ENCODE data around the gene FYTTD1. TPM values are rescaled to one million over a fixed set of nuclear protein-coding genes. Genes with fewer than 3 reads are reported as not detected.

Gene FYTTD1
- total and polyA plus RNA-seq, 2 donors (not counting 1 experiment from before 2014, with no cell fraction given): 6.2 to 110 TPM

GRCh38 chr3:197737319-197737649 is 12.4 kb upstream of the FYTTD1 start:
- Histone ChIP-seq H3K9ac (ENCODE audit: low read length) (peak overlapping the region; percentile 76), H3K79me2 (ENCODE audit: control insufficient read depth, insufficient read depth, low read length) (peaks cover 41% of the 10 kb centered on the region), H3K9me3 (ENCODE audit: control extremely low read depth in 1 of 3, control insufficient read depth in 2 of 3, insufficient read depth in 1 of 3, low read length in 2 of 3) (no peaks in the 10 kb centered on the region), H3K4me3 (ENCODE audit: control extremely low read depth in 1 of 5, extremely low read depth in 1 of 5, insufficient read depth in 1 of 5, low read depth in 2 of 5, low read length in 4 of 5) (peak overlapping the region; percentile 61 to 93 (median 87)), H3K4me2 (replicated peaks; ENCODE audit: low read depth, low read length, poor library complexity, severe bottlenecking) (peak overlapping the region; percentile 94), H3K4me1 (ENCODE audit: control insufficient read depth in 2 of 2, insufficient read depth in 2 of 2, low read length in 2 of 2) (peaks cover 43 to 45% of the 10 kb centered on the region in 2 donors), H2AFZ (ENCODE audit: insufficient read depth, low read depth, low read length, poor library complexity, severe bottlenecking) (peak overlapping the region; percentile 96), H3K27ac (ENCODE audit: low read length in 2 of 2) (peak overlapping the region; percentile 76 to 95), H4K20me1 (ENCODE audit: control insufficient read depth, insufficient read depth, low read length, poor library complexity, severe bottlenecking) (peaks cover 12% of the 10 kb centered on the region), H3K36me3 (replicated peaks in 1 of 2; ENCODE audit: control extremely low read depth in 1 of 2, control insufficient read depth in 1 of 2, extremely low read depth in 1 of 2, insufficient read depth in 2 of 2, low read length in 1 of 2) (peaks cover 2 to 6% of the 10 kb centered on the region in 2 experiments), H3K27me3 (replicated peaks in 1 of 4; ENCODE audit: control extremely low read depth in 1 of 4, control insufficient read depth in 3 of 4, insufficient read depth in 4 of 4, low read length in 3 of 4) (no peaks in the 10 kb centered on the region)
- no peaks in the 10 kb centered on the region for H3K9me3 Mint-ChIP-seq (ENCODE audit: insufficient read depth)
- no peak for TF ChIP-seq EZH2 (IDR thresholded peaks at IDR 0.05; ENCODE audit: borderline replicate concordance, insufficient read depth, low read depth, low read length, poor library complexity, severe bottlenecking)
- TF ChIP-seq, protein P1, sequence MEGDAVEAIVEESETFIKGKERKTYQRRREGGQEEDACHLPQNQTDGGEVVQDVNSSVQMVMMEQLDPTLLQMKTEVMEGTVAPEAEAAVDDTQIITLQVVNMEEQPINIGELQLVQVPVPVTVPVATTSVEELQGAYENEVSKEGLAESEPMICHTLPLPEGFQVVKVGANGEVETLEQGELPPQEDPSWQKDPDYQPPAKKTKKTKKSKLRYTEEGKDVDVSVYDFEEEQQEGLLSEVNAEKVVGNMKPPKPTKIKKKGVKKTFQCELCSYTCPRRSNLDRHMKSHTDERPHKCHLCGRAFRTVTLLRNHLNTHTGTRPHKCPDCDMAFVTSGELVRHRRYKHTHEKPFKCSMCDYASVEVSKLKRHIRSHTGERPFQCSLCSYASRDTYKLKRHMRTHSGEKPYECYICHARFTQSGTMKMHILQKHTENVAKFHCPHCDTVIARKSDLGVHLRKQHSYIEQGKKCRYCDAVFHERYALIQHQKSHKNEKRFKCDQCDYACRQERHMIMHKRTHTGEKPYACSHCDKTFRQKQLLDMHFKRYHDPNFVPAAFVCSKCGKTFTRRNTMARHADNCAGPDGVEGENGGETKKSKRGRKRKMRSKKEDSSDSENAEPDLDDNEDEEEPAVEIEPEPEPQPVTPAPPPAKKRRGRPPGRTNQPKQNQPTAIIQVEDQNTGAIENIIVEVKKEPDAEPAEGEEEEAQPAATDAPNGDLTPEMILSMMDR (IDR thresholded peaks at IDR 0.05): no peak
- H3K4me1 Mint-ChIP-seq: peaks cover 46% of the 10 kb centered on the region
- H3K4me3 Mint-ChIP-seq: peak overlapping the region; percentile 100
- DNase-seq (no peak), ATAC-seq (ENCODE audit: low read depth) (no peak)
- H3K27ac Mint-ChIP-seq: peak overlapping the region; percentile 99
- intact Hi-C loops (cut with micrococcal nuclease): loop anchor here (2.0 kb wide), 1 partner anchor 438 kb away; the partner anchor contains the start of gene DLG1
- H3K27me3 Mint-ChIP-seq: no peaks in the 10 kb centered on the region
- ChIA-PET POLR2A (interaction anchor here (1.6 to 2.7 kb wide), 2 partner anchors 11 to 26 kb away, joined by 5 to 12 read pairs; partner anchors contain the start of gene FYTTD1), CTCF (interaction anchor here (1.1 to 3.4 kb wide), 3 partner anchors 9 to 11 kb away, joined by 3 to 11 read pairs (median 3); no protein-coding TSS in a partner anchor)
- WGBS (ENCODE audit: insufficient coverage): 0% methylated on average over 6 of the region's 6 CpGs

- Mint-ChIP-seq H3K4me3 (peak overlapping the region; percentile 100), H3K27me3 (no peaks in the 10 kb centered on the region), H3K27ac (peak overlapping the region; percentile 99), H3K4me1 (peaks cover 40% of the 10 kb centered on the region), H3K9me3 (ENCODE audit: insufficient read depth) (no peaks in the 10 kb centered on the region)
- no peaks in the 10 kb centered on the region for H3K9me3 ChIP-seq (ENCODE audit: control extremely low read depth in 1 of 3, control insufficient read depth in 2 of 3, insufficient read depth in 1 of 3, low read length in 2 of 3)
- H3K36me3 ChIP-seq (replicated peaks in 1 of 2; ENCODE audit: control extremely low read depth in 1 of 2, control insufficient read depth in 1 of 2, extremely low read depth in 1 of 2, insufficient read depth in 2 of 2, low read length in 1 of 2): peaks cover 1 to 2% of the 10 kb centered on the region in 2 experiments
- H3K4me2 ChIP-seq (replicated peaks; ENCODE audit: low read depth, low read length, poor library complexity, severe bottlenecking): peak overlapping the region; percentile 94
- H3K4me1 ChIP-seq (ENCODE audit: control insufficient read depth in 2 of 2, insufficient read depth in 2 of 2, low read length in 2 of 2): peaks cover 38 to 39% of the 10 kb centered on the region in 2 donors
- ATAC-seq (ENCODE audit: low read depth): no peak
- no peaks in the 10 kb centered on the region for H3K27me3 ChIP-seq (replicated peaks in 1 of 4; ENCODE audit: control extremely low read depth in 1 of 4, control insufficient read depth in 3 of 4, insufficient read depth in 4 of 4, low read length in 3 of 4)
- WGBS (ENCODE audit: insufficient coverage): 77% methylated on average over 7 of the region's 11 CpGs
- H3K4me3 ChIP-seq (ENCODE audit: control extremely low read depth in 1 of 5, extremely low read depth in 1 of 5, insufficient read depth in 1 of 5, low read depth in 2 of 5, low read length in 4 of 5): peak overlapping the region in 4 of 5 experiments; percentile 73 to 93 (median 89)
- H3K9ac ChIP-seq (ENCODE audit: low read length): peak overlapping the region; percentile 76
- POLR2A ChIA-PET: interaction anchor here (2.7 kb wide), 1 partner anchor 11 kb away, joined by 12 read pairs; the partner anchor contains the start of gene FYTTD1
- H2AFZ ChIP-seq (ENCODE audit: insufficient read depth, low read depth, low read length, poor library complexity, severe bottlenecking): peak overlapping the region; percentile 96
- no peak for DNase-seq
- H3K27ac ChIP-seq (ENCODE audit: low read length in 2 of 2): peak overlapping the region; percentile 76 to 95
- intact Hi-C loops (cut with micrococcal nuclease): loop anchor here (2.0 kb wide), 1 partner anchor 439 kb away; the partner anchor contains the start of gene DLG1
- CTCF ChIA-PET: interaction anchor here (1.1 to 3.4 kb wide), 3 partner anchors 8 to 12 kb away, joined by 3 to 11 read pairs (median 3); no protein-coding TSS in a partner anchor
- peaks cover 5% of the 10 kb centered on the region for H4K20me1 ChIP-seq (ENCODE audit: control insufficient read depth, insufficient read depth, low read length, poor library complexity, severe bottlenecking)
- H3K79me2 ChIP-seq (ENCODE audit: control insufficient read depth, insufficient read depth, low read length): peaks cover 34% of the 10 kb centered on the region
- TF ChIP-seq, protein P1 (IDR thresholded peaks at IDR 0.05): no peak
- TF ChIP-seq EZH2 (IDR thresholded peaks at IDR 0.05; ENCODE audit: borderline replicate concordance, insufficient read depth, low read depth, low read length, poor library complexity, severe bottlenecking): no peak
Measured at GRCh38 chr3:197737749-197738462, 11.8 kb upstream of the FYTTD1 start.

All from B cell (primary cell).